DMS153 treated with DMSO at 0.1 percent for 48 hours (cell line): ENCODE results near the gene FARS2.

Experiments used
- DNase-seq: peaks from one replicate; lab custom pipeline; 2025; ENCODE audit not compliant: unreplicated experiment; lab: John Stamatoyannopoulos, UW

Gene FARS2

GRCh38 chr6:5746053-5746758, 484.9 kb downstream of the FARS2 start:
- no peak for DNase-seq

GRCh38 chr6:5746759-5747130, 485.4 kb downstream of the FARS2 start:
- DNase-seq, result no peak

- no peak for DNase-seq
Measured at GRCh38 chr6:5747379-5747778, 486.1 kb downstream of the FARS2 start.

- DNase-seq, result no peak
Measured at GRCh38 chr6:5749016-5749650, 487.8 kb downstream of the FARS2 start.

- no peak for DNase-seq
Measured at GRCh38 chr6:5749651-5750215, 488.4 kb downstream of the FARS2 start.

GRCh38 chr6:5751525-5752390, 490.4 kb downstream of the FARS2 start:
- no peak for DNase-seq

- no peak for DNase-seq
Measured at GRCh38 chr6:5752391-5752680, 491.0 kb downstream of the FARS2 start.

- no peak for DNase-seq
Measured at GRCh38 chr6:5753209-5753608, 491.9 kb downstream of the FARS2 start.

- DNase-seq, result no peak
Measured at GRCh38 chr6:5754904-5755303, 493.6 kb downstream of the FARS2 start.

GRCh38 chr6:5759571-5759970, 498.3 kb downstream of the FARS2 start:
- no peak for DNase-seq

- no peak for DNase-seq
Measured at GRCh38 chr6:5761370-5761769, 500.1 kb downstream of the FARS2 start.

- no peak for DNase-seq
Measured at GRCh38 chr6:5762561-5762968, 501.3 kb downstream of the FARS2 start.

GRCh38 chr6:5763407-5763806, 502.1 kb downstream of the FARS2 start:
- DNase-seq, result no peak

GRCh38 chr6:5763871-5764270, 502.6 kb downstream of the FARS2 start:
- DNase-seq, result no peak

- no peak for DNase-seq
Measured at GRCh38 chr6:5764401-5764955, 503.2 kb downstream of the FARS2 start.

- DNase-seq, result no peak
Measured at GRCh38 chr6:5765141-5765760, 503.9 kb downstream of the FARS2 start.

- no peak for DNase-seq
Measured at GRCh38 chr6:5766260-5766659, 504.9 kb downstream of the FARS2 start.

GRCh38 chr6:5767471-5767870, 506.2 kb downstream of the FARS2 start:
- no peak for DNase-seq

GRCh38 chr6:5771211-5771610, 509.9 kb downstream of the FARS2 start:
- no peak for DNase-seq

- DNase-seq, result no peak
Measured at GRCh38 chr6:5771759-5772390, 510.6 kb downstream of the FARS2 start.
